Measurements from ENCODE around the gene PHLDB2. TPM values are rescaled to one million over a fixed set of nuclear protein-coding genes. Genes with fewer than 3 reads are reported as not detected.

PHLDB2 gene
- total RNA-seq, 1 donor from 2014 or later, result 170 TPM

DNA sequence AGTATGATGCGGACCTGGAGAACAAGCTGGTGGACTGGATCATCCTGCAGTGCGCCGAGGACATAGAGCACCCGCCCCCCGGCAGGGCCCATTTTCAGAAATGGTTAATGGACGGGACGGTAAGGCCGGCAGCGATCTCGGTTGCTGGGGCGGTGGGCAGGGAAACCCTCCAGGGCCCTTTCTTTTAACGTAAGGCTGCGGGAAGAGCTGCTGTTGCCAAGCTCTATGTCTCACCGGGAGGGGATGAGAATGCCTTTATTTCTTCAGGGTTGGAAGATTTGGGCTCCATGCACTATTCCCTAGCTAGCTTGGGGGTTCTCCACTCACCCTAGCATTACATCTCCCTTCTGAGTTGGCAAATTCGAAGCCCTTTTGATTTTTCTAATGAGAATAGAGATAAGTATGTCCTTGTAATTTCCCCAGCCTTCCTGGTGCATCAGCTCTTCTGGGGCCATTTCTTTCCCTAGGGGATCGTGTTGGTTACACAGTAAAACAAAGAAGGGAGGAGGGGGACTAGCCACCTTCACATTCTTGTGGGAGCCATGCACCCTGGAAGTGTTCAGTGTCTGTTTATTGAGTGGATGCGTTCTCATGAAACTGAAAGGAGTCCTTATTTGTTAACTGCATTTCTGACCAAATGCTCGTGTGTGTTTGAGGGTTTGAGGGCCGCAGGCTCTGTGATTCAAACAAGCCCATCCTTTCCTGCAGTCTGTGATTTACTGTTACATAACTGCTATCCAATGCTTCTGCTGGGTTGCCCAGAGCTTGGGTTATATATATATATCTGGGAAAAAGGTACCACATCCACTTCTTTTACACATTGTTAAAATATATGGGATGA is 140.6 kb downstream of the PHLDB2 start:
- H3K4me3 ChIP-seq (ENCODE audit: insufficient read depth, low read depth, low read length), result peak overlapping the region; percentile 88
- FAIRE-seq, result no peak
- no peak for TF ChIP-seq EZH2 (IDR thresholded peaks at IDR 0.05; ENCODE audit: insufficient read depth, low read length)
- TF ChIP-seq, protein P1, sequence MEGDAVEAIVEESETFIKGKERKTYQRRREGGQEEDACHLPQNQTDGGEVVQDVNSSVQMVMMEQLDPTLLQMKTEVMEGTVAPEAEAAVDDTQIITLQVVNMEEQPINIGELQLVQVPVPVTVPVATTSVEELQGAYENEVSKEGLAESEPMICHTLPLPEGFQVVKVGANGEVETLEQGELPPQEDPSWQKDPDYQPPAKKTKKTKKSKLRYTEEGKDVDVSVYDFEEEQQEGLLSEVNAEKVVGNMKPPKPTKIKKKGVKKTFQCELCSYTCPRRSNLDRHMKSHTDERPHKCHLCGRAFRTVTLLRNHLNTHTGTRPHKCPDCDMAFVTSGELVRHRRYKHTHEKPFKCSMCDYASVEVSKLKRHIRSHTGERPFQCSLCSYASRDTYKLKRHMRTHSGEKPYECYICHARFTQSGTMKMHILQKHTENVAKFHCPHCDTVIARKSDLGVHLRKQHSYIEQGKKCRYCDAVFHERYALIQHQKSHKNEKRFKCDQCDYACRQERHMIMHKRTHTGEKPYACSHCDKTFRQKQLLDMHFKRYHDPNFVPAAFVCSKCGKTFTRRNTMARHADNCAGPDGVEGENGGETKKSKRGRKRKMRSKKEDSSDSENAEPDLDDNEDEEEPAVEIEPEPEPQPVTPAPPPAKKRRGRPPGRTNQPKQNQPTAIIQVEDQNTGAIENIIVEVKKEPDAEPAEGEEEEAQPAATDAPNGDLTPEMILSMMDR (IDR thresholded peaks at IDR 0.05; ENCODE audit: insufficient read depth, low read depth, low read length), result no peak
- H3K27me3 Mint-ChIP-seq (ENCODE audit: low read depth, unreplicated experiment), result no peaks in the 10 kb centered on the region
- peak; percentile 27 for DNase-seq (ENCODE audit: low read depth)
- peak overlapping the region; percentile 34 for H3K27ac Mint-ChIP-seq (ENCODE audit: unreplicated experiment)
- H3K4me1 Mint-ChIP-seq (ENCODE audit: low read depth, unreplicated experiment), result peaks cover 47% of the 10 kb centered on the region
- peak overlapping the region; percentile 82 for H3K9ac ChIP-seq (ENCODE audit: low read length)
- H3K36me3 Mint-ChIP-seq (ENCODE audit: low read depth, unreplicated experiment), result no peaks in the 10 kb centered on the region
- H3K27ac ChIP-seq (ENCODE audit: low read depth, low read length), result peak overlapping the region; percentile 52
- H4K20me1 ChIP-seq (ENCODE audit: insufficient read depth, low read length), result no peaks in the 10 kb centered on the region
- peaks cover 32% of the 10 kb centered on the region for H3K79me2 ChIP-seq (ENCODE audit: insufficient read depth, low read length)
- H3K4me1 ChIP-seq (ENCODE audit: insufficient read depth, low read length), result peaks cover 39% of the 10 kb centered on the region
- H2AFZ ChIP-seq (ENCODE audit: low read depth, low read length), result peak overlapping the region; percentile 97
- H3K27me3 ChIP-seq (ENCODE audit: insufficient read depth, low read length), result no peaks in the 10 kb centered on the region
- peak overlapping the region; percentile 99 for H3K4me2 ChIP-seq (ENCODE audit: low read length)
- H3K9me3 Mint-ChIP-seq (ENCODE audit: unreplicated experiment), result no peaks in the 10 kb centered on the region
- peak overlapping the region; percentile 88 for H3K4me3 Mint-ChIP-seq (ENCODE audit: unreplicated experiment)
- no peaks in the 10 kb centered on the region for H3K9me3 ChIP-seq (ENCODE audit: insufficient read depth, low read depth, low read length)
- H3K36me3 ChIP-seq (ENCODE audit: insufficient read depth, low read length), result peaks cover 4% of the 10 kb centered on the region

DNA sequence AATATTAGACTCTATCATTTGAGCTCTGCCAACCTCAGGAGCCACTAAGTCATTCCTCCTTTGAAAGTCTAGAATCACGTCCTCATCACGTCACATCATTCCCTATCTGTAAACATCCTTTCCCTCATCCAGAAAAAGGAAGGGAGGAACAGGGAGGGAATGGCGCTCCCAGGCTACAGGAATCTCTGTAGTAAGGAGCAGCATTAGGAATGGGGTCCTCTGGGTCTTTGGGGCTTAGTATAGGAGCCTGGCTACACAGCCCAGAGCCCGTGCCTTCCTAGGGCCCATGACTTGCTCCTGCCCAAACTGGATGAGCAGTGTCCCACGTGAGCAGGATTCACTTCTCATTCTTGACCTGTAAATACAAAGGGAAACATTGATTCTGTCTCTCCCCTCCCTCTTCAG is 141.3 kb downstream of the PHLDB2 start:
- Histone ChIP-seq H3K4me2 (ENCODE audit: low read length) (peak overlapping the region; percentile 99), H3K4me3 (ENCODE audit: insufficient read depth, low read depth, low read length) (peak overlapping the region; percentile 88)

More for the DNA sequence above, 141.3 kb downstream of the PHLDB2 start:
- TF ChIP-seq, protein P1 (IDR thresholded peaks at IDR 0.05; ENCODE audit: insufficient read depth, low read depth, low read length), result no peak
- TF ChIP-seq EZH2 (IDR thresholded peaks at IDR 0.05; ENCODE audit: insufficient read depth, low read length), result no peak
- Mint-ChIP-seq H3K36me3 (ENCODE audit: low read depth, unreplicated experiment) (no peaks in the 10 kb centered on the region), H3K27me3 (ENCODE audit: low read depth, unreplicated experiment) (no peaks in the 10 kb centered on the region), H3K4me1 (ENCODE audit: low read depth, unreplicated experiment) (peaks cover 54% of the 10 kb centered on the region), H3K9me3 (ENCODE audit: unreplicated experiment) (no peaks in the 10 kb centered on the region), H3K4me3 (ENCODE audit: unreplicated experiment) (peak overlapping the region; percentile 88), H3K27ac (ENCODE audit: unreplicated experiment) (no peak overlapping the region)
- H3K9me3 ChIP-seq (ENCODE audit: insufficient read depth, low read depth, low read length), result no peaks in the 10 kb centered on the region
- peaks cover 32% of the 10 kb centered on the region for H3K79me2 ChIP-seq (ENCODE audit: insufficient read depth, low read length)
- H3K27ac ChIP-seq (ENCODE audit: low read depth, low read length), result peak overlapping the region; percentile 52
- H3K36me3 ChIP-seq (ENCODE audit: insufficient read depth, low read length), result peaks cover 4% of the 10 kb centered on the region
- FAIRE-seq, result no peak
- DNase-seq (ENCODE audit: low read depth), result no peak
- peak overlapping the region; percentile 53 for H2AFZ ChIP-seq (ENCODE audit: low read depth, low read length)
- H4K20me1 ChIP-seq (ENCODE audit: insufficient read depth, low read length), result no peaks in the 10 kb centered on the region
- no peaks in the 10 kb centered on the region for H3K27me3 ChIP-seq (ENCODE audit: insufficient read depth, low read length)
- peaks cover 46% of the 10 kb centered on the region for H3K4me1 ChIP-seq (ENCODE audit: insufficient read depth, low read length)
- peak overlapping the region; percentile 82 for H3K9ac ChIP-seq (ENCODE audit: low read length)
